SK-N-DZ (cell line): ENCODE results near the gene ZNFX1.
"Not testable (repeated sequence)": the region's sequence is repeated elsewhere in the genome, so short reads cannot be mapped to it uniquely, and the experiment has no call there.

Experiments used
- DNase-seq: peaks from one replicate; pipeline ENCODE4 v3.0.0-alpha.2; 2015; ENCODE audit warnings: low spot score

Gene ZNFX1

GRCh38 chr20:49248301-49248700 lies 29.6 kb downstream of the ZNFX1 start:
- DNase-seq, result no peak

GRCh38 chr20:49247792-49248191 lies 30.1 kb downstream of the ZNFX1 start:
- no peak for DNase-seq

GRCh38 chr20:49247169-49247723 lies 30.6 kb downstream of the ZNFX1 start:
- DNase-seq, result no peak

GRCh38 chr20:49245921-49246740 lies 31.7 kb downstream of the ZNFX1 start:
- peak; percentile 59 for DNase-seq

- DNase-seq, result no peak
These were observed 40.3 kb downstream of the ZNFX1 start for GRCh38 chr20:49237531-49237930.

GRCh38 chr20:49236301-49236700 lies 41.6 kb downstream of the ZNFX1 start:
- DNase-seq, result no peak

GRCh38 chr20:49234831-49235230 lies 43.0 kb downstream of the ZNFX1 start:
- DNase-seq, result no peak

GRCh38 chr20:49233226-49233625 lies 44.6 kb downstream of the ZNFX1 start:
- DNase-seq, result no peak

- DNase-seq, result no peak
These were observed 46.4 kb downstream of the ZNFX1 start for GRCh38 chr20:49231471-49231870.

- no peak for DNase-seq
These were observed 47.2 kb downstream of the ZNFX1 start for GRCh38 chr20:49230561-49231133.

- no peak for DNase-seq
These were observed 47.8 kb downstream of the ZNFX1 start for GRCh38 chr20:49230021-49230420.

GRCh38 chr20:49229381-49229780 lies 48.5 kb downstream of the ZNFX1 start:
- no peak for DNase-seq

GRCh38 chr20:49228676-49229075 lies 49.2 kb downstream of the ZNFX1 start:
- no peak for DNase-seq

GRCh38 chr20:49225896-49226295 lies 52.0 kb downstream of the ZNFX1 start:
- no peak for DNase-seq

- DNase-seq, result no peak
These were observed 57.7 kb downstream of the ZNFX1 start for GRCh38 chr20:49219924-49220831.

GRCh38 chr20:49219091-49219923 lies 58.5 kb downstream of the ZNFX1 start, which contains the start of gene DDX27:
DDX27 (plus strand) TSS chr20:49219416; CDS start chr20:49219449, 33 bp downstream.
- DNase-seq, result peak; percentile 100

GRCh38 chr20:49218739-49219090 lies 59.1 kb downstream of the ZNFX1 start:
- not testable (repeated sequence) for DNase-seq

- peak; percentile 92 for DNase-seq
These were observed 60.8 kb downstream of the ZNFX1 start for GRCh38 chr20:49216991-49217578.

GRCh38 chr20:49215232-49215631 lies 62.6 kb downstream of the ZNFX1 start:
- DNase-seq, result no peak

GRCh38 chr20:49214571-49214970 lies 63.3 kb downstream of the ZNFX1 start:
- DNase-seq, result no peak

GRCh38 chr20:49210757-49211110 lies 67.1 kb downstream of the ZNFX1 start:
- no peak for DNase-seq
